Left colon (tissue), 2 donors: ENCODE results near the gene IL16. TPM values are rescaled to one million over a fixed set of nuclear protein-coding genes. Genes with fewer than 3 reads are reported as not detected.

Experiments
- ATAC-seq: fragments of 200-7000 bp; cut with Tn5 transposase; one replicate; pipeline ENCODE4 v1.9.1; 2020; ENCODE audit warnings: mild to moderate bottlenecking, moderate library complexity
- DNase-seq, 2 donors: peaks; one replicate each; pipeline ENCODE4 v3.0.0-alpha.2; 2020
- intact Hi-C, 2 donors: fragments of 100-400 bp; cut with DNase I in 1 of 2; cut with micrococcal nuclease in 1 of 2; formaldehyde crosslinking; loops; one replicate each; pipeline versions ENCODE4 v1.11.2 to v1.14.0; 2022; cut with DNase I, micrococcal nuclease
- total RNA-seq, 2 donors: library from RNA; stranded (reverse); fragmentation: NEBNext Ultra II Directional; extraction: Animal tissue kit (Norgen Biotek cat#: 25700); gene quantifications; one replicate each; pipeline ENCODE4 v1.2.1, GENCODE V29; 2021
- donor health status: DM: no; HTN: no; CAD: no.
- donor health status: DM: yes; HTN: yes; CAD: no.

IL16 gene
- total RNA-seq, 2 donors from 2014 or later = 2.1 to 9.2 TPM

- no peak for DNase-seq
- intact Hi-C loops = loop anchor here (5.0 to 10.0 kb wide), 4 partner anchors 45 to 117 kb away; partner anchors contain the start of gene STARD5 (in 1 of the 2)
- peak; percentile 50 for ATAC-seq
Observed at GRCh38 chr15:81279621-81280485, 83.2 kb downstream of the IL16 start.

GRCh38 chr15:81280696-81281455, 84.2 kb downstream of the IL16 start:
- DNase-seq = peak; percentile 49 to 68
- peak; percentile 88 for ATAC-seq
- intact Hi-C loops = loop anchor here in 1 of 2 donors (10.0 kb wide), 1 partner anchor 114 kb away; no protein-coding TSS in a partner anchor

GRCh38 chr15:81281456-81281735, 84.7 kb downstream of the IL16 start:
- DNase-seq = no peak
- no peak for ATAC-seq
- intact Hi-C loops = loop anchor here in 1 of 2 donors (10.0 kb wide), 1 partner anchor 113 kb away; no protein-coding TSS in a partner anchor

- intact Hi-C loops = loop anchor here in 1 of 2 donors (10.0 kb wide), 1 partner anchor 113 kb away; no protein-coding TSS in a partner anchor
- DNase-seq (no peak), ATAC-seq (no peak)
Observed at GRCh38 chr15:81281766-81282605, 85.3 kb downstream of the IL16 start.

- DNase-seq (no peak), ATAC-seq (no peak)
- intact Hi-C loops = loop anchor here in 1 of 2 donors (10.0 kb wide), 1 partner anchor 112 kb away; no protein-coding TSS in a partner anchor
Observed at GRCh38 chr15:81282606-81282895, 85.9 kb downstream of the IL16 start.

- no peak for DNase-seq
- intact Hi-C loops = loop anchor here in 1 of 2 donors (10.0 kb wide), 1 partner anchor 112 kb away; no protein-coding TSS in a partner anchor
- ATAC-seq = no peak
Observed at GRCh38 chr15:81282911-81283310, 86.2 kb downstream of the IL16 start.

GRCh38 chr15:81284256-81285031, 87.8 kb downstream of the IL16 start:
- intact Hi-C loops = loop anchor here in 1 of 2 donors (10.0 kb wide), 1 partner anchor 110 kb away; no protein-coding TSS in a partner anchor
- ATAC-seq = no peak
- DNase-seq = no peak

GRCh38 chr15:81285461-81285860, 88.8 kb downstream of the IL16 start:
- ATAC-seq (no peak), DNase-seq (no peak)
- intact Hi-C loops = loop anchor here in 1 of 2 donors (10.0 kb wide), 1 partner anchor 109 kb away; no protein-coding TSS in a partner anchor

- ATAC-seq (no peak), DNase-seq (no peak)
- intact Hi-C loops = loop anchor here in 1 of 2 donors (10.0 kb wide), 1 partner anchor 108 kb away; no protein-coding TSS in a partner anchor
Observed at GRCh38 chr15:81286621-81287121, 90.0 kb downstream of the IL16 start.

GRCh38 chr15:81288040-81288439, 91.4 kb downstream of the IL16 start:
- no peak for ATAC-seq
- no peak for DNase-seq
- intact Hi-C loops = loop anchor here in 1 of 2 donors (10.0 kb wide), 1 partner anchor 107 kb away; no protein-coding TSS in a partner anchor

GRCh38 chr15:81288616-81289015, 91.9 kb downstream of the IL16 start:
- intact Hi-C loops = loop anchor here in 1 of 2 donors (10.0 kb wide), 1 partner anchor 106 kb away; no protein-coding TSS in a partner anchor
- ATAC-seq (no peak), DNase-seq (no peak)

GRCh38 chr15:81289910-81290309, 93.2 kb downstream of the IL16 start:
- intact Hi-C loops = loop anchor here in 1 of 2 donors (10.0 kb wide), 1 partner anchor 105 kb away; no protein-coding TSS in a partner anchor
- no peak for DNase-seq
- no peak for ATAC-seq

- intact Hi-C loops = no loop called here
Observed at GRCh38 chr15:81291916-81292522, 95.3 kb downstream of the IL16 start.

GRCh38 chr15:81292523-81293001, 95.9 kb downstream of the IL16 start:
- ATAC-seq = no peak
- intact Hi-C loops = no loop called here
- peak; percentile 44 to 55 for DNase-seq

More at GRCh38 chr15:81291916-81292522, 95.3 kb downstream of the IL16 start:
- DNase-seq (no peak), ATAC-seq (no peak)

- peak; percentile 53 to 57 for DNase-seq
- intact Hi-C loops = no loop called here
- peak; percentile 34 for ATAC-seq
Observed at GRCh38 chr15:81293728-81294515, 97.2 kb downstream of the IL16 start.

- DNase-seq (peak; percentile 45 to 50), ATAC-seq (peak; percentile 79)
- intact Hi-C loops = no loop called here
Observed at GRCh38 chr15:81294516-81294880, 97.8 kb downstream of the IL16 start.
